ENCODE measurements around the gene NOM1. TPM values are rescaled to one million over a fixed set of nuclear protein-coding genes. Genes with fewer than 3 reads are reported as not detected.

Gene NOM1
- total RNA-seq, 3 donors from 2014 or later (not counting 1 experiment from before 2014, with no cell fraction given) = 22.5 to 35.6 (median 34.7) TPM

DNA sequence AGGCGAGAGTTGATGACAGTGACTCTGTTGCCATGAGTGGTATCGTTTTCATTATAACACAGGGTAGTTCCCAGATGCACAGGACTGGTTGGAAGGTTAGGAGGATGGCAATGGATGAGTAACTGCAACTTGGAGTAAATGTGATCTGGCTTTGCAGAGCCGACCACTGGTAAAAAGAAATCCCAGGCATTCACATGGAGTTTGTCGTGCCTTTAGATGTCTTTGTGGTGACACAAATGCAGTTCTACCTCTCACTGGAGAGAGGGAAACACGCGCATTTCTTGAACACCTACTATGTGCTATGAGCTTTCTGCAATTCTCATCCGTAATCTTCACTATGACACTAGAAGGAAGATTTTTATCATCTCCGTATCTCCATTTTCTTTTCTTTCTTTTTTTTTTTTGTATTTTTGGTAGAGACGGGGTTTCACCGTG lies 62.6 kb downstream of the NOM1 start:
- H3K27me3 Mint-ChIP-seq (ENCODE audit: low read depth in 2 of 2) = peaks cover 60 to 74% of the 10 kb centered on the region in 2 donors
- TF ChIP-seq, protein P1, sequence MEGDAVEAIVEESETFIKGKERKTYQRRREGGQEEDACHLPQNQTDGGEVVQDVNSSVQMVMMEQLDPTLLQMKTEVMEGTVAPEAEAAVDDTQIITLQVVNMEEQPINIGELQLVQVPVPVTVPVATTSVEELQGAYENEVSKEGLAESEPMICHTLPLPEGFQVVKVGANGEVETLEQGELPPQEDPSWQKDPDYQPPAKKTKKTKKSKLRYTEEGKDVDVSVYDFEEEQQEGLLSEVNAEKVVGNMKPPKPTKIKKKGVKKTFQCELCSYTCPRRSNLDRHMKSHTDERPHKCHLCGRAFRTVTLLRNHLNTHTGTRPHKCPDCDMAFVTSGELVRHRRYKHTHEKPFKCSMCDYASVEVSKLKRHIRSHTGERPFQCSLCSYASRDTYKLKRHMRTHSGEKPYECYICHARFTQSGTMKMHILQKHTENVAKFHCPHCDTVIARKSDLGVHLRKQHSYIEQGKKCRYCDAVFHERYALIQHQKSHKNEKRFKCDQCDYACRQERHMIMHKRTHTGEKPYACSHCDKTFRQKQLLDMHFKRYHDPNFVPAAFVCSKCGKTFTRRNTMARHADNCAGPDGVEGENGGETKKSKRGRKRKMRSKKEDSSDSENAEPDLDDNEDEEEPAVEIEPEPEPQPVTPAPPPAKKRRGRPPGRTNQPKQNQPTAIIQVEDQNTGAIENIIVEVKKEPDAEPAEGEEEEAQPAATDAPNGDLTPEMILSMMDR (IDR thresholded peaks at IDR 0.05) = no peak

DNA sequence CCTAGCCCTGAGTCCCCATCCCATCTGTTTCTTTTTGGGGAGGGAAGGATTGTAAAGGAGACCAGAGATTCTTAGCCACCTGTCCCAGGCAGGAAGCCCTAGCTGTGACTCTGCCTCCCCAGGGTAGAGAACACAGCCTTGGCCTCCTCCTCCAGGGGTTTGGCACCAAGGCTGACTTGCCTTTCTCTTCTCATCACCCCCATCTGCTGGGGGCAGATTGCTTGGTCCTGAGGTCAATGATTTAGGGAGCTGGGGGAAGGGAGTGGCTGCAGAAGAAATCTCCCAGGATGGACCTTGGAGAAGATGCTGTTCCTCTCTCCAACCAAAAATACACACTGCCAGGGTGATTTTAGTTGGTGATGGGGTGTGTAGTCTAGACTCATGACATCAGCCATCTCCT lies 63.6 kb downstream of the NOM1 start:
- Mint-ChIP-seq H3K4me3 (no peak overlapping the region), H3K27ac (no peak overlapping the region), H3K36me3 (no peaks in the 10 kb centered on the region), H3K27me3 (ENCODE audit: low read depth in 2 of 2) (peaks cover 57 to 66% of the 10 kb centered on the region in 2 donors), H3K9me3 (no peaks in the 10 kb centered on the region), H3K4me1 (peaks cover 0 to 5% of the 10 kb centered on the region in 2 donors)
- Histone ChIP-seq H3K36me3 (ENCODE audit: control insufficient read depth, insufficient read depth, low read length) (no peaks in the 10 kb centered on the region), H3K4me3 (ENCODE audit: low read length) (no peak overlapping the region), H3K27me3 (ENCODE audit: control insufficient read depth, insufficient read depth, low read length) (peaks cover 65% of the 10 kb centered on the region), H3K27ac (ENCODE audit: low read length) (no peak overlapping the region), H3K4me1 (ENCODE audit: control insufficient read depth, insufficient read depth, low read length) (peaks cover 18% of the 10 kb centered on the region), H3K9me3 (ENCODE audit: control insufficient read depth, insufficient read depth, low read length) (no peaks in the 10 kb centered on the region)
- ATAC-seq (no peak), DNase-seq (no peak)
- intact Hi-C loops (cut with micrococcal nuclease) = no loop called here
- TF ChIP-seq, protein P1 (IDR thresholded peaks at IDR 0.05) = no peak

More for the DNA sequence above, 62.6 kb downstream of the NOM1 start:
- peaks cover 18% of the 10 kb centered on the region for H3K4me1 ChIP-seq (ENCODE audit: control insufficient read depth, insufficient read depth, low read length)
- Mint-ChIP-seq H3K36me3 (no peaks in the 10 kb centered on the region), H3K4me1 (peaks cover 0 to 5% of the 10 kb centered on the region in 2 donors), H3K4me3 (no peak overlapping the region), H3K9me3 (no peaks in the 10 kb centered on the region), H3K27ac (no peak overlapping the region)
- H3K27me3 ChIP-seq (ENCODE audit: control insufficient read depth, insufficient read depth, low read length) = peaks cover 68% of the 10 kb centered on the region
- intact Hi-C loops (cut with micrococcal nuclease) = no loop called here
- ATAC-seq (no peak), DNase-seq (no peak)
- H3K4me3 ChIP-seq (ENCODE audit: low read length) = no peak overlapping the region
- H3K36me3 ChIP-seq (ENCODE audit: control insufficient read depth, insufficient read depth, low read length) = no peaks in the 10 kb centered on the region
- WGBS (ENCODE audit: insufficient coverage) = 4% methylated on average over 6 of the region's 10 CpGs
- H3K27ac ChIP-seq (ENCODE audit: low read length) = no peak overlapping the region
- no peaks in the 10 kb centered on the region for H3K9me3 ChIP-seq (ENCODE audit: control insufficient read depth, insufficient read depth, low read length)

DNA sequence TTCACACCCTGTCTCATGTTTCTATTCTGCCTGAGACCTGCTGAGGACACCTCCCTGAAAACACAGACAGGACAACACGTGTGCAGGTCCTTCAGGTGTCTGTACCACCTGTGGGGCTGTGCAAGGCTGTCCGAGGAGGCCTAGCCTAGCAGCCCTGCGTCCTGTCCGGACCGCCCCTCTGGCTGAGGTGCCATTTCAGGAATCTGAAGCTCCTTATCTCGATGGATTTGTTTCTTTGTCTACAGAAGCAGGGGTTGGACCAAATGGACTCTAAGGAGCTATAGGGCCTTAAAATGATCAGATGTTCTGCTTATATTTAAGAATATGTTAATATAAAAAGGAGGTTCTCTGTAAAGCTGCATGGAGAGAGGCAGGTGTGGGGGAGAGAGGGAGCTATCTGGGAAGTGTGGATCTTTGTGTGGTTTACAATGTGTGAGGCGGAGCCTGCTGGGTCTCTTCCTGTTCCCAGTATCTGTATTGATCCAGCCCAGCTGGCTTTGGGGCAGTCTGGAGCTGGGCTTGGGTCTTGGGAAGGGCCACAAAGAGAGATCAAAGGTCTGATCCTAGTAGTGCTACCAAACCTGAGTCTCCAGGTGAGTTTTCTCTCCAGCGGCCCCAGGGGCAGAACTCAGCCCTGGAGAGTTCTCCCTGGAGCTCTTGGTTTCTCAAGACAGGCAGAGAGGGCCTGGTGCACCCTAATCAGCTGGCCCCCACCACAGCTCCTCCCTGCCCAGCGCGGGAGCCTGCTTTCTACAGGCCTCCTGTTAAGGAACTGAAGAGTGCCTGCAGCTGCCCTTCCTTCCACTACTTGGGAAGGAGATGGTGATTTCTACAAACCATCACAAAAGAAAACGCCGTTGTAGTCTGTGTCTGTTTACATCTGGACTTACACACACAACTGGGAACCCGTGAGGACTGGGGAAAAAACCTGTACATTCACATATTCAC lies 64.4 kb downstream of the NOM1 start:
- DNase-seq (no peak), ATAC-seq (no peak)
- H3K27me3 Mint-ChIP-seq (ENCODE audit: low read depth in 2 of 2) = peaks cover 56 to 64% of the 10 kb centered on the region in 2 donors
- H3K4me3 Mint-ChIP-seq = no peak overlapping the region
- Histone ChIP-seq H3K27me3 (ENCODE audit: control insufficient read depth, insufficient read depth, low read length) (peaks cover 60% of the 10 kb centered on the region), H3K4me3 (ENCODE audit: low read length) (no peak overlapping the region), H3K4me1 (ENCODE audit: control insufficient read depth, insufficient read depth, low read length) (peaks cover 18% of the 10 kb centered on the region), H3K9me3 (ENCODE audit: control insufficient read depth, insufficient read depth, low read length) (no peaks in the 10 kb centered on the region), H3K36me3 (ENCODE audit: control insufficient read depth, insufficient read depth, low read length) (no peaks in the 10 kb centered on the region), H3K27ac (ENCODE audit: low read length) (no peak overlapping the region)
- intact Hi-C loops (cut with micrococcal nuclease) = no loop called here
- H3K4me1 Mint-ChIP-seq = peaks cover 0 to 5% of the 10 kb centered on the region in 2 donors
- H3K27ac Mint-ChIP-seq = no peak overlapping the region
- no peaks in the 10 kb centered on the region for H3K36me3 Mint-ChIP-seq
- H3K9me3 Mint-ChIP-seq = no peaks in the 10 kb centered on the region
- 26% methylated on average over 13 of the region's 13 CpGs for WGBS (ENCODE audit: insufficient coverage)
- TF ChIP-seq, protein P1 (IDR thresholded peaks at IDR 0.05) = no peak
